Smooth muscle cell (in vitro differentiated cells): ENCODE results near the gene RPS10. TPM values are rescaled to one million over a fixed set of nuclear protein-coding genes. Genes with fewer than 3 reads are reported as not detected.

Experiments
- DNase-seq: peaks from one replicate; lab custom pipeline; 2025; ENCODE audit not compliant: unreplicated experiment; lab: John Stamatoyannopoulos, UW
- H2AFZ ChIP-seq: fragments of 200-600 bp; sonication (generic); 2 replicates; pipeline ENCODE4 v1.6.0; 2016; ENCODE audit warnings: antibody characterized with exemption, low read depth, mild to moderate bottlenecking
- H3F3A ChIP-seq: fragments of 200-600 bp; sonication (generic); 2 replicates; pipeline ENCODE4 v1.6.0; 2017; ENCODE audit warnings: antibody characterized with exemption, low read depth
- H3K27ac ChIP-seq: fragments of 200-600 bp; sonication (generic); 2 replicates; pipeline ENCODE4 v1.5.1; 2016; ENCODE audit warnings: low read depth, mild to moderate bottlenecking
- H3K27me3 ChIP-seq: fragments of 200-600 bp; sonication (generic); 2 replicates; pipeline ENCODE4 v1.6.1; 2016; ENCODE audit warnings: low read depth, mild to moderate bottlenecking
- H3K36me3 ChIP-seq: fragments of 200-600 bp; sonication (generic); 2 replicates; pipeline ENCODE4 v1.5.1; 2016; ENCODE audit warnings: low read depth
- H3K4me1 ChIP-seq: fragments of 200-600 bp; sonication (generic); 2 replicates; pipeline ENCODE4 v1.5.1; 2016; ENCODE audit warnings: low read depth
- H3K4me2 ChIP-seq: fragments of 200-600 bp; sonication (generic); 2 replicates; pipeline ENCODE4 v1.6.0; 2016; ENCODE audit warnings: mild to moderate bottlenecking
- H3K4me3 ChIP-seq: fragments of 200-600 bp; sonication (generic); 2 replicates; pipeline ENCODE4 v1.5.1; 2016; ENCODE audit warnings: mild to moderate bottlenecking
- H3K79me2 ChIP-seq: fragments of 200-600 bp; sonication (generic); 2 replicates; pipeline ENCODE4 v1.6.0; 2016; ENCODE audit warnings: low read depth, mild to moderate bottlenecking
- H3K9ac ChIP-seq: fragments of 200-600 bp; sonication (generic); 2 replicates; pipeline ENCODE4 v1.6.0; 2016; ENCODE audit warnings: low read depth
- H3K9me3 ChIP-seq: fragments of 200-600 bp; sonication (generic); replicated peaks from 2 replicates; pipeline ENCODE4 v1.5.1; 2016; ENCODE audit warnings: low read depth
- H4K20me1 ChIP-seq: fragments of 200-600 bp; sonication (generic); 2 replicates; pipeline ENCODE4 v1.6.0; 2016; ENCODE audit warnings: low read depth
- CTCF ChIP-seq: fragments of 200-600 bp; sonication (generic); IDR thresholded peaks from 2 replicates; pipeline ENCODE4 v1.5.1; 2017; ENCODE audit warnings: borderline replicate concordance, mild to moderate bottlenecking, antibody characterized with exemption; ENCODE audit not compliant: insufficient read depth, poor library complexity, severe bottlenecking
- WGBS: methylation state at CpG from one replicate; pipeline ENCODE4 v1.1.7; 2016; ENCODE audit warnings: low lambda C conversion rate; 5-methylcytosine and 5-hydroxymethylcytosine counted together
- polyA plus RNA-seq: library from polyadenylated mRNA; unstranded; fragments of >200 nt; fragmentation: Nextera tagmentation; extraction: Ambion mirVana; gene quantifications from 2 replicates; pipeline ENCODE4 v1.2.1, GENCODE V29; 2016
- total RNA-seq: library from RNA; depleted of rRNA; stranded (reverse); fragments of >200 nt; gene quantifications from 2 replicates; pipeline ENCODE4 v1.2.3, GENCODE V29; 2014

Gene RPS10
- total and polyA plus RNA-seq, 2 experiments from 2014 or later: 660 to 2,498 TPM

DNA sequence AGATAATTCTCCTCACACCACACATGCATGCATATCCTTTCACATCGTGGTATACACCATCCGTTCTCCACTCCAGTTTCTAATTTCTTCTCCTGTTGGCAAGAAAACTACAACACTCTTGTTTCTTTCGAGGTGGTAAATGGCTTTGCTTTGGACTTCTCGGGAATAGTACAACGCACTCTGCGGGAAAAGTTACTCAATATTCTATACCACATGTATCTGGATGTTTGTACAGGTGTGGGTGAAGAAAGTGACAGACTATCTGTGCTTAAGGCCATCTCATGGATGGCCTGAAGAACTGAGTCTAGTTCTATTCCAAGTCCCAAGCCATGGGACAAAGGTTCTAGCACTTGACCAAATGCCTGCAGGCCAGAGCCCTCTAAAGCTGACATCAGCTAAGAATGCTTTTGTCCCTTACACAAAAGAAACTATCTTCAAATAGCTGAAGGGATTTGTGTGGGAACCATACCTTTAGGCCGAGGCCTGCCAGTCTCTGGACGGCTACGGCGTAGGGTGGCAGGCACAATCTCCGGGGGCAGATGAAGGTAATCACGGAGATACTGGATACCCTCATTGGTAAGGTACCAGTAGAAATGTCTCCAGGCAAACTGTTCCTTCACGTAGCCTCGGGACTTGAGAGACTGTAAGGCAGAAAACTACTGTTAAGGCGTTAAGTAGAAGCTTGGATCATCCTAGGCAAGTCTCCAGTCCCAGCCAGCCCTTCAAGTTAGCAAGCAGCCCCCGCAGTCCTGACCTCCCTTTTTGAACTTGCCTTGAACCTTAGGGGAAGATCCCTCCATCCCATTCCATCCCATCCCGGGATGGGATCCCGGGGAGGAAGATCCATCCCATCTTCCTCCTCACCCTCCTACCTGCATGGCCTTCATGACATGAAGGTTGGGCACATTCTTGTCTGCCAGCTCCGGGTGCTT lies 1.4 kb downstream of the RPS10 start:
- Histone ChIP-seq H4K20me1 (peaks cover 54% of the 10 kb centered on the region), H3F3A (peaks cover 4% of the 10 kb centered on the region), H3K36me3 (peaks cover 10% of the 10 kb centered on the region), H3K27me3 (no peaks in the 10 kb centered on the region), H3K4me3 (peak overlapping the region; percentile 93), H2AFZ (no peak overlapping the region), H3K9ac (peak overlapping the region; percentile 98), H3K79me2 (peaks cover 37% of the 10 kb centered on the region), H3K27ac (peak overlapping the region; percentile 88), H3K9me3 (no peaks in the 10 kb centered on the region), H3K4me1 (peaks cover 14% of the 10 kb centered on the region), H3K4me2 (peak overlapping the region; percentile 93)
- WGBS: 80% methylated on average over 19 of the region's 19 CpGs
- DNase-seq: no peak
- no peak for TF ChIP-seq CTCF

DNA sequence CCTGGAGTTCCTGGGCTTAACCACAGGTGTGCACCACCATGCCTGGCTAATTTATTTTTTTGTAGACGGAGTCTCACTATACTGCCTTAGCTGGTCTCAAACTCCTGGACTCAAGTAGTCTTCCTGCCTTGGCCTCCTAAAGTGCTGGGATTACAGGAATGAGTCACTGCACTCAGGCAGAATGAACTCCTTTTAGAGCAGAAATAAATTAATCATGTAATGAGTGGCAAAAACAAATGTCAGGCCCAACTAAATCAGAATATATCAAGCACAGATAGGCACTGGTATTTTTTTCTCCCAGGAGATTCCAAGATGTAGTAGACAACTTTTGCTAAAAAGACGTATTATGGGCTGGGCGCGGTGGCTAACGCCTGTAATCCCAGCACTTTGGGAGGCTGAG lies 2.6 kb downstream of the RPS10 start:
- H3K4me2 ChIP-seq: no peak overlapping the region
- H3K27ac ChIP-seq: no peak overlapping the region
- H3K36me3 ChIP-seq: peaks cover 10% of the 10 kb centered on the region
- H3K4me3 ChIP-seq: no peak overlapping the region
- 98% methylated on average over 5 of the region's 5 CpGs for whole genome bisulfite sequencing
- no peak overlapping the region for H3K9ac ChIP-seq
- peaks cover 66% of the 10 kb centered on the region for H4K20me1 ChIP-seq
- no peaks in the 10 kb centered on the region for H3K27me3 ChIP-seq
- DNase-seq: no peak
- TF ChIP-seq CTCF: no peak
- peaks cover 14% of the 10 kb centered on the region for H3K4me1 ChIP-seq
- H3K9me3 ChIP-seq: no peaks in the 10 kb centered on the region
- H3K79me2 ChIP-seq: peaks cover 37% of the 10 kb centered on the region
- no peak overlapping the region for H2AFZ ChIP-seq
- peaks cover 10% of the 10 kb centered on the region for H3F3A ChIP-seq

GRCh38 chr6:34418367-34418766 lies 7.5 kb downstream of the RPS10 start:
- Histone ChIP-seq H3K27ac (no peak overlapping the region), H4K20me1 (peaks cover 74% of the 10 kb centered on the region), H3K4me2 (no peak overlapping the region), H3K9ac (no peak overlapping the region), H3K4me3 (no peak overlapping the region), H3K36me3 (peaks cover 19% of the 10 kb centered on the region), H2AFZ (no peak overlapping the region), H3K27me3 (no peaks in the 10 kb centered on the region), H3K79me2 (peaks cover 15% of the 10 kb centered on the region), H3F3A (peaks cover 35% of the 10 kb centered on the region), H3K9me3 (no peaks in the 10 kb centered on the region), H3K4me1 (no peaks in the 10 kb centered on the region)
- 96% methylated on average over 5 of the region's 5 CpGs for WGBS
- TF ChIP-seq CTCF: no peak
- DNase-seq: no peak
